ENCODE data around the gene CBL. TPM values are rescaled to one million over a fixed set of nuclear protein-coding genes. Genes with fewer than 3 reads are reported as not detected.

CBL gene
- total RNA-seq, 1 donor from 2014 or later = 46.6 TPM

DNA sequence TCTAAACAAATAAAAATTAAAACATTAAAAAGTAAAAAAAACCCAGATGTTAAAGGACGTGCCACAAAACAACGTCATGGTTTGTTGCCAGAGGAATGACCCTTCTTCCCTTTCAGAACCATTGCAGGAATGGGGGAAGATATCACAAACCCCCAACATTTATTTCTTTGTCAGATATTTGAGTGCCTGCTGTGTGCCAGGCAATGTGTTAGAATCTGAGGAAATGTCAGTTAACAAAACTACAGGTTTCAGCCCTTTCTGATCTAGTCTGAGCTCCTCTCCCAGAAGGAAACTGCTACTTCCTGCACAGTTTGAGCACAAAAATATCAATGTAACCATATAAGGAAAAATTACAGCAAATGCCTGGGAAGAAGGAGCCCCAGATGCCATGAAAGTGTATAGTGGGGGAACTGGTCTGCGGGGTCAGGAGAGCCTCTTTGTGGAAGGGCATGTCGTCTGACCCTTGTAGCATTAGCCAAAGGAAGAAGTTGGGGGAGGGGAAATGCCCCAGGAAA lies 27.9 kb upstream of the CBL start:
- TF ChIP-seq EZH2 (IDR thresholded peaks at IDR 0.05; ENCODE audit: insufficient read depth, low read length) = no peak
- TF ChIP-seq, protein P1, sequence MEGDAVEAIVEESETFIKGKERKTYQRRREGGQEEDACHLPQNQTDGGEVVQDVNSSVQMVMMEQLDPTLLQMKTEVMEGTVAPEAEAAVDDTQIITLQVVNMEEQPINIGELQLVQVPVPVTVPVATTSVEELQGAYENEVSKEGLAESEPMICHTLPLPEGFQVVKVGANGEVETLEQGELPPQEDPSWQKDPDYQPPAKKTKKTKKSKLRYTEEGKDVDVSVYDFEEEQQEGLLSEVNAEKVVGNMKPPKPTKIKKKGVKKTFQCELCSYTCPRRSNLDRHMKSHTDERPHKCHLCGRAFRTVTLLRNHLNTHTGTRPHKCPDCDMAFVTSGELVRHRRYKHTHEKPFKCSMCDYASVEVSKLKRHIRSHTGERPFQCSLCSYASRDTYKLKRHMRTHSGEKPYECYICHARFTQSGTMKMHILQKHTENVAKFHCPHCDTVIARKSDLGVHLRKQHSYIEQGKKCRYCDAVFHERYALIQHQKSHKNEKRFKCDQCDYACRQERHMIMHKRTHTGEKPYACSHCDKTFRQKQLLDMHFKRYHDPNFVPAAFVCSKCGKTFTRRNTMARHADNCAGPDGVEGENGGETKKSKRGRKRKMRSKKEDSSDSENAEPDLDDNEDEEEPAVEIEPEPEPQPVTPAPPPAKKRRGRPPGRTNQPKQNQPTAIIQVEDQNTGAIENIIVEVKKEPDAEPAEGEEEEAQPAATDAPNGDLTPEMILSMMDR (IDR thresholded peaks at IDR 0.05; ENCODE audit: insufficient read depth, low read depth, low read length) = no peak
- Mint-ChIP-seq H3K4me1 (ENCODE audit: low read depth, unreplicated experiment) (peaks cover 10% of the 10 kb centered on the region), H3K36me3 (ENCODE audit: low read depth, unreplicated experiment) (peaks cover 9% of the 10 kb centered on the region), H3K4me3 (ENCODE audit: unreplicated experiment) (peak overlapping the region; percentile 50), H3K9me3 (ENCODE audit: unreplicated experiment) (peaks cover 2% of the 10 kb centered on the region), H3K27me3 (ENCODE audit: low read depth, unreplicated experiment) (no peaks in the 10 kb centered on the region), H3K27ac (ENCODE audit: unreplicated experiment) (peak overlapping the region; percentile 50)
- H3K9me3 ChIP-seq (ENCODE audit: insufficient read depth, low read depth, low read length) = no peaks in the 10 kb centered on the region
- H3K27me3 ChIP-seq (ENCODE audit: insufficient read depth, low read length) = no peaks in the 10 kb centered on the region
- peak overlapping the region; percentile 47 for H2AFZ ChIP-seq (ENCODE audit: low read depth, low read length)
- no peaks in the 10 kb centered on the region for H4K20me1 ChIP-seq (ENCODE audit: insufficient read depth, low read length)
- no peaks in the 10 kb centered on the region for H3K36me3 ChIP-seq (ENCODE audit: insufficient read depth, low read length)
- H3K4me3 ChIP-seq (ENCODE audit: insufficient read depth, low read depth, low read length) = no peak overlapping the region
- no peak overlapping the region for H3K9ac ChIP-seq (ENCODE audit: low read length)
- no peaks in the 10 kb centered on the region for H3K79me2 ChIP-seq (ENCODE audit: insufficient read depth, low read length)
- H3K27ac ChIP-seq (ENCODE audit: low read depth, low read length) = no peak overlapping the region
- no peak overlapping the region for H3K4me2 ChIP-seq (ENCODE audit: low read length)
- FAIRE-seq = no peak
- DNase-seq (ENCODE audit: low read depth) = no peak
- H3K4me1 ChIP-seq (ENCODE audit: insufficient read depth, low read length) = peaks cover 4% of the 10 kb centered on the region

DNA sequence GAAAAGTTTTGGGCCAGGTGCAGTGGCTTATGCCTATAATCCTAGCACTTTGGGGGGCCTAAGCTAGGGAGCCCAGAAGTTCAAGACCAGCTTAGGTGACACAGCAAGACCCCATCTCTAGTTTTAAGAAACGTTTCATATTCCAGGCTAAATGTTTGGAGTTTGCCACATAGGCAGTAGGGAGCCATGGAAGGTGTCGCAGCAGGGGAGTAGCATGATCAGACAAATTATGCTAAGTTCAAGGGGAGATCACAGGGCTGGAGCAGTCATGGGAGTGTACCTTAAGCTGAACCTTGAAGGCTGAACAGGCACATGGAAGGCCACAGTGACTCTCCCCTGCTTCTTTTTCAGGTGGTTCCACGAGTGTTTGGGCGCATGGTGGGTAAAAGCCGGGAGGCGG lies 26.8 kb upstream of the CBL start:
- Histone ChIP-seq H3K79me2 (ENCODE audit: insufficient read depth, low read length) (no peaks in the 10 kb centered on the region), H3K4me2 (ENCODE audit: low read length) (no peak overlapping the region), H4K20me1 (ENCODE audit: insufficient read depth, low read length) (no peaks in the 10 kb centered on the region), H2AFZ (ENCODE audit: low read depth, low read length) (no peak overlapping the region), H3K27ac (ENCODE audit: low read depth, low read length) (no peak overlapping the region), H3K36me3 (ENCODE audit: insufficient read depth, low read length) (no peaks in the 10 kb centered on the region), H3K4me1 (ENCODE audit: insufficient read depth, low read length) (peaks cover 4% of the 10 kb centered on the region), H3K9me3 (ENCODE audit: insufficient read depth, low read depth, low read length) (no peaks in the 10 kb centered on the region), H3K27me3 (ENCODE audit: insufficient read depth, low read length) (no peaks in the 10 kb centered on the region), H3K4me3 (ENCODE audit: insufficient read depth, low read depth, low read length) (no peak overlapping the region), H3K9ac (ENCODE audit: low read length) (no peak overlapping the region)
- DNase-seq (ENCODE audit: low read depth) (no peak), FAIRE-seq (no peak)
- H3K4me1 Mint-ChIP-seq (ENCODE audit: low read depth, unreplicated experiment) = peaks cover 10% of the 10 kb centered on the region
- H3K27me3 Mint-ChIP-seq (ENCODE audit: low read depth, unreplicated experiment) = no peaks in the 10 kb centered on the region
- H3K9me3 Mint-ChIP-seq (ENCODE audit: unreplicated experiment) = peaks cover 2% of the 10 kb centered on the region
- no peak for TF ChIP-seq EZH2 (IDR thresholded peaks at IDR 0.05; ENCODE audit: insufficient read depth, low read length)
- TF ChIP-seq, protein P1 (IDR thresholded peaks at IDR 0.05; ENCODE audit: insufficient read depth, low read depth, low read length) = no peak
- no peak overlapping the region for H3K4me3 Mint-ChIP-seq (ENCODE audit: unreplicated experiment)
- peak overlapping the region; percentile 10 for H3K27ac Mint-ChIP-seq (ENCODE audit: unreplicated experiment)
- peaks cover 9% of the 10 kb centered on the region for H3K36me3 Mint-ChIP-seq (ENCODE audit: low read depth, unreplicated experiment)

DNA sequence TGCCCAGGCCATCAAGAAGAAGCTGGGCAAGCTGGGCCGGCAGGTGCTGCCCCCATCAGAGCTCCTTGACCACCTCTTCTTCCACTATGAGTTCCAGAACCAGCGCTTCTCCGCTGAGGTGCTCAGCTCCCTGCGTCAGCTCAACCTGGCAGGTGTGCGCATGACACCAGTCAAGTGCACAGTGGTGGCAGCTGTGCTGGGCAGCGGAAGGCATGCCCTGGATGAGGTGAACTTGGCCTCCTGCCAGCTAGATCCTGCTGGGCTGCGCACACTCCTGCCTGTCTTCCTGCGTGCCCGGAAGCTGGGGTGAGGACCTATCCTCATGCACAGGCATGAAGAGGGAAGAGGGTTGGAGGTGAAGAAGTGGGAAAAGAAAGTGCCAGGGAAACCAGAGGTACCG lies 26.2 kb upstream of the CBL start:
- H3K36me3 Mint-ChIP-seq (ENCODE audit: low read depth, unreplicated experiment) = peaks cover 9% of the 10 kb centered on the region
- Histone ChIP-seq H2AFZ (ENCODE audit: low read depth, low read length) (no peak overlapping the region), H3K36me3 (ENCODE audit: insufficient read depth, low read length) (no peaks in the 10 kb centered on the region), H3K4me2 (ENCODE audit: low read length) (no peak overlapping the region), H4K20me1 (ENCODE audit: insufficient read depth, low read length) (no peaks in the 10 kb centered on the region), H3K9ac (ENCODE audit: low read length) (no peak overlapping the region), H3K4me1 (ENCODE audit: insufficient read depth, low read length) (peaks cover 4% of the 10 kb centered on the region), H3K27me3 (ENCODE audit: insufficient read depth, low read length) (no peaks in the 10 kb centered on the region), H3K4me3 (ENCODE audit: insufficient read depth, low read depth, low read length) (no peak overlapping the region), H3K9me3 (ENCODE audit: insufficient read depth, low read depth, low read length) (no peaks in the 10 kb centered on the region), H3K27ac (ENCODE audit: low read depth, low read length) (no peak overlapping the region), H3K79me2 (ENCODE audit: insufficient read depth, low read length) (no peaks in the 10 kb centered on the region)
- H3K4me1 Mint-ChIP-seq (ENCODE audit: low read depth, unreplicated experiment) = peaks cover 10% of the 10 kb centered on the region
- peak overlapping the region; percentile 6 for H3K4me3 Mint-ChIP-seq (ENCODE audit: unreplicated experiment)
- DNase-seq (ENCODE audit: low read depth) (no peak), FAIRE-seq (no peak)
- H3K27me3 Mint-ChIP-seq (ENCODE audit: low read depth, unreplicated experiment) = no peaks in the 10 kb centered on the region
- no peak overlapping the region for H3K27ac Mint-ChIP-seq (ENCODE audit: unreplicated experiment)
- TF ChIP-seq EZH2 (IDR thresholded peaks at IDR 0.05; ENCODE audit: insufficient read depth, low read length) = no peak
- TF ChIP-seq, protein P1 (IDR thresholded peaks at IDR 0.05; ENCODE audit: insufficient read depth, low read depth, low read length) = no peak
- H3K9me3 Mint-ChIP-seq (ENCODE audit: unreplicated experiment) = peaks cover 2% of the 10 kb centered on the region

Data from astrocyte (in vitro differentiated cells and primary cell).